Keratinocyte (primary cell): ENCODE measurements around the gene PAPPA.

Experiments
- CTCF ChIP-seq, 3 experiments: IDR thresholded peaks in 1 of 3; conservative IDR thresholded peaks in 1 of 3; optimal IDR thresholded peaks in 1 of 3; 2 replicates in 2 of 3; 3 replicates in 1 of 3; pipeline versions ENCODE3 to v1.5.1; 2011; ENCODE audit warnings: low read length in 3 of 3, mild to moderate bottlenecking in 3 of 3, moderate library complexity in 2 of 3, control low read depth in 1 of 3, inconsistent platforms in 1 of 3; ENCODE audit not compliant: insufficient read depth in 2 of 3; ENCODE audit errors: extremely low read depth in 1 of 3
- EZH2 ChIP-seq: IDR thresholded peaks from one replicate; pipeline ENCODE4 v1.6.1; 2012; ENCODE audit warnings: inconsistent platforms, mild to moderate bottlenecking, low read length, moderate library complexity

- TF ChIP-seq EZH2: no peak
- TF ChIP-seq CTCF (optimal IDR thresholded peaks at IDR 0.05 in 1 of 3, IDR thresholded peaks at IDR 0.05 in 1 of 3, conservative IDR thresholded peaks at IDR 0.05 in 1 of 3; ENCODE audit: extremely low read depth in 1 of 3, insufficient read depth in 2 of 3, low read length in 3 of 3): no peak
Observed at GRCh38 chr9:116219686-116220085, 66.1 kb downstream of the PAPPA start.
